ENCODE measurements around the gene DDAH1. TPM values are rescaled to one million over a fixed set of nuclear protein-coding genes. Genes with fewer than 3 reads are reported as not detected.

DDAH1 gene
- total and polyA plus RNA-seq, 2 donors (not counting 3 experiments of a cell fraction or from before 2014, with no cell fraction given) = 44.0 to 75.2 TPM

- Histone ChIP-seq H3K36me3 (ENCODE audit: control insufficient read depth in 2 of 2, extremely low read depth in 1 of 2, insufficient read depth in 2 of 2, low read length in 2 of 2) (no peaks in the 10 kb centered on the region), H2AFZ (ENCODE audit: low read depth, low read length) (no peak overlapping the region), H3K27ac (ENCODE audit: insufficient read depth, low read depth, low read length) (no peak overlapping the region), H3K4me3 (replicated peaks in 1 of 3; ENCODE audit: insufficient read depth in 1 of 3, low read depth in 1 of 3, low read length in 3 of 3) (no peak overlapping the region), H3K4me1 (ENCODE audit: control insufficient read depth, extremely low read depth, insufficient read depth, low read length) (peaks cover 15% of the 10 kb centered on the region), H4K20me1 (replicated peaks; ENCODE audit: control insufficient read depth, extremely low read depth, insufficient read depth, low read length) (no peaks in the 10 kb centered on the region), H3K9me3 (replicated peaks; ENCODE audit: control insufficient read depth, insufficient read depth, low read length) (no peaks in the 10 kb centered on the region), H3K27me3 (ENCODE audit: control insufficient read depth in 2 of 2, insufficient read depth in 2 of 2, low read length in 2 of 2) (no peaks in the 10 kb centered on the region), H3K9ac (replicated peaks; ENCODE audit: extremely low read depth, insufficient read depth, low read length) (no peak overlapping the region), H3K9me1 (replicated peaks; ENCODE audit: control insufficient read depth, extremely low read depth, insufficient read depth, low read length) (no peaks in the 10 kb centered on the region), H3K4me2 (ENCODE audit: insufficient read depth, low read length) (no peak overlapping the region), H3K79me2 (ENCODE audit: control insufficient read depth, insufficient read depth, low read length) (no peaks in the 10 kb centered on the region)
- no TSS peak for BruUV-seq (replicated peaks)
- FAIRE-seq (no peak), DNase-seq (ENCODE audit: low read depth, low spot score) (no peak)
- TF ChIP-seq JUN (IDR thresholded peaks at IDR 0.05; ENCODE audit: borderline replicate concordance, insufficient read depth, insufficient read length, low read depth) (no peak), CTCF (IDR thresholded peaks at IDR 0.05; ENCODE audit: extremely low read depth in 1 of 2, insufficient read depth in 1 of 2, low read depth in 1 of 2, low read length in 2 of 2) (no peak), GATA2 (IDR thresholded peaks at IDR 0.05; ENCODE audit: insufficient read depth, insufficient read length, low read depth, low read length) (no peak), MAX (IDR thresholded peaks at IDR 0.05; ENCODE audit: insufficient read depth, insufficient read length) (no peak), MYC (IDR thresholded peaks at IDR 0.05; ENCODE audit: low read depth, low read length) (no peak), POLR2A (IDR thresholded peaks at IDR 0.05; ENCODE audit: low read depth, low read length) (no peak), EZH2 (IDR thresholded peaks at IDR 0.05; ENCODE audit: borderline replicate concordance, low read depth, low read length, severe bottlenecking) (no peak)
- CTCF ChIA-PET = no interaction called here
- intact Hi-C loops (cut with micrococcal nuclease) = no loop called here
- POLR2A ChIA-PET = no interaction called here
- dilution Hi-C loops (cut with MboI; ENCODE audit: extremely low pct_ligation_motif_present, low sequenced_read_pairs) = no loop called here
Measured at GRCh38 chr1:85282424-85282823, 182.5 kb downstream of the DDAH1 start.
